ENCODE results near the gene GRM3. TPM values are rescaled to one million over a fixed set of nuclear protein-coding genes. Genes with fewer than 3 reads are reported as not detected.

Gene GRM3
- total RNA-seq, 2 donors from 2014 or later = not detected

GRCh38 chr7:86848226-86848625, 204.5 kb downstream of the GRM3 start:
- Histone ChIP-seq H3K27ac (no peak overlapping the region), H3K36me3 (no peaks in the 10 kb centered on the region), H3K27me3 (no peaks in the 10 kb centered on the region), H3K9me3 (peaks cover 0 to 10% of the 10 kb centered on the region in 2 donors), H3K4me1 (no peaks in the 10 kb centered on the region), H3K4me3 (no peak overlapping the region)
- DNase-seq (ENCODE audit: low spot score) = no peak
- TF ChIP-seq CTCF (IDR thresholded peaks at IDR 0.05) = no peak

- H3K27ac ChIP-seq = no peak overlapping the region
- H3K9me3 ChIP-seq = no peaks in the 10 kb centered on the region
- H3K27me3 ChIP-seq = no peaks in the 10 kb centered on the region
- H3K36me3 ChIP-seq = no peaks in the 10 kb centered on the region
- no peak for DNase-seq (ENCODE audit: low spot score)
- no peak for TF ChIP-seq CTCF (IDR thresholded peaks at IDR 0.05)
- no peak overlapping the region for H3K4me3 ChIP-seq
- H3K4me1 ChIP-seq = no peaks in the 10 kb centered on the region
Observed at GRCh38 chr7:86851566-86851965, 207.9 kb downstream of the GRM3 start.

- H3K9me3 ChIP-seq = no peaks in the 10 kb centered on the region
- no peak overlapping the region for H3K4me3 ChIP-seq
- no peak overlapping the region for H3K27ac ChIP-seq
- H3K27me3 ChIP-seq = no peaks in the 10 kb centered on the region
- no peaks in the 10 kb centered on the region for H3K36me3 ChIP-seq
- no peaks in the 10 kb centered on the region for H3K4me1 ChIP-seq
- no peak for TF ChIP-seq CTCF (IDR thresholded peaks at IDR 0.05)
- DNase-seq (ENCODE audit: low spot score) = no peak
Observed at GRCh38 chr7:86863452-86863851, 219.7 kb downstream of the GRM3 start.

- no peaks in the 10 kb centered on the region for H3K36me3 ChIP-seq
- DNase-seq (ENCODE audit: low spot score) = no peak
- no peaks in the 10 kb centered on the region for H3K27me3 ChIP-seq
- no peak overlapping the region for H3K4me3 ChIP-seq
- H3K9me3 ChIP-seq = peaks cover 0 to 13% of the 10 kb centered on the region in 2 donors
- no peaks in the 10 kb centered on the region for H3K4me1 ChIP-seq
- no peak for TF ChIP-seq CTCF (IDR thresholded peaks at IDR 0.05)
- H3K27ac ChIP-seq = no peak overlapping the region
Observed at GRCh38 chr7:86867163-86867762, 223.6 kb downstream of the GRM3 start.

GRCh38 chr7:86876146-86876545, 232.4 kb downstream of the GRM3 start:
- H3K4me3 ChIP-seq = no peak overlapping the region
- H3K27ac ChIP-seq = no peak overlapping the region
- peaks cover 0 to 16% of the 10 kb centered on the region in 2 donors for H3K9me3 ChIP-seq
- H3K4me1 ChIP-seq = no peaks in the 10 kb centered on the region
- no peaks in the 10 kb centered on the region for H3K36me3 ChIP-seq
- TF ChIP-seq CTCF (IDR thresholded peaks at IDR 0.05) = no peak
- no peaks in the 10 kb centered on the region for H3K27me3 ChIP-seq
- no peak for DNase-seq (ENCODE audit: low spot score)

GRCh38 chr7:86884152-86884551, 240.4 kb downstream of the GRM3 start:
- Histone ChIP-seq H3K27me3 (no peaks in the 10 kb centered on the region), H3K36me3 (no peaks in the 10 kb centered on the region), H3K4me1 (no peaks in the 10 kb centered on the region), H3K27ac (no peak overlapping the region), H3K4me3 (no peak overlapping the region), H3K9me3 (no peaks in the 10 kb centered on the region)
- no peak for DNase-seq (ENCODE audit: low spot score)
- TF ChIP-seq CTCF (IDR thresholded peaks at IDR 0.05) = no peak

Data from right atrium auricular region (tissue), 2 donors.